LoVo (cell line): ENCODE measurements around the gene MSH2.
"Not testable (repeated sequence)": the region's sequence is repeated elsewhere in the genome, so short reads cannot be mapped to it uniquely, and the experiment has no call there.

Experiments
- DNase-seq: peaks from one replicate; pipeline ENCODE4 v3.0.0-alpha.2; 2016; ENCODE audit warnings: low spot score

Gene MSH2

GRCh38 chr2:47402805-47403608 lies at the start of gene MSH2:
TSS of gene MSH2 (plus strand) at chr2:47403156. CDS start at chr2:47403192, 36 bp downstream.
- DNase-seq = peak; percentile 92

DNA sequence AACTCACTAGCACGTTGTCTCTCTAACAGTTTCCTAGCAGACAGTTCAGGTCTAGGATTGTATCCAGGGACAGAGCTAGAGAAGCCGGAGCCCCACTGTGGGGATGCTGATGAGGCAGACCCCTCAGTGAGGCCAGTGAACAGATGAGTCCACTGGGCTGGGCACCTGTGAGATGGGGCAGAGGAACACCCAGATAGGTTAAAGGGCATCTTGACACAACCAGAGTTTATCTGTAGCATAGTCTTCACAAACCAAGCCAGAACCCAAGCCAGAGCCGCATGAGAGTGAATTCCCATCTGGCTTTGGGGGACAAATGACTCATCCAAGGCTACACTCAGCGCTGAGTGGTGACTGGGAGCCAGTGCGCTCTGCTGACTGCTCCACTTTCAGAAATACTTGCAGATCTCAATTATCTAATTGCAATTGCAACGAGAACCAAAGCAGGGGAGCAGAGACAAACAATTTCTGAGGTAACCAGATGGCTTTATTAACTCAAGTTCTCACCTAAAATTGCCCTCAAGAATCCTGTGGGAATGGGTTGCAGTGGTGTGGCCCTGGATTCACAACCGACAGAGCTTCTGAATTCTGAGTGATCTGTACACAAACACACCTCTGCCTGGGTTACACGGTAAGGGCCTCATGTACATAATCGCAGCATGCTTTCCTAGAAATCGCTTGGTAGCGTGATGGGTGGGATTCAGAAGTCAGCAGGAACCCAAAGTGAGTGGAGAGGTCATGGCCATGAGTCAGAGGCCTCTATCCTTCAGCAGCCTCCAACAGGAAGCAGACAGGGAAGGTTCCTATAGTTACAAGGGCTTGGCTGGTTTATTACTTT lies 48.7 kb upstream of the MSH2 start:
- DNase-seq = peak; percentile 90

- no peak for DNase-seq
Measured at GRCh38 chr2:47354848-47355204, 48.1 kb upstream of the MSH2 start.

DNA sequence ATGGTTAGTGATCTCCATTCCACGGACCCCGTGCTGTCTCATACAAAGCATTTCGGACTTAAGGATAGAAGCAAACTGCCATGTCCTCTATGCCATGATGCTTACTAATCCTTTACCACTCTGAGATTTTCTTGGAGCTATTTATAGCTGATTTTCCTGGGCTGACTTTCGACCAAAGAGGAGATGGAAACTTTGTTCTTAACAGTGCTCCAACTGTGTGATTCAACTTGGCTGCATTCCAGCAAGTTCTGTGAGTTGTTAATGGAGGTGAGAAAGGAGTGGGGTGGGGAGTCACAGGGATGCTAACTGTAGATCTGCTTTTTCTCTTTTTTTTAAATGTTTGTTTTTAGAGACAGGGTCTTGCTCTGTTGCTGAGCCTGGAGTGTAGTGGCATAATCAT lies 45.5 kb upstream of the MSH2 start:
- peak; percentile 68 for DNase-seq

DNA sequence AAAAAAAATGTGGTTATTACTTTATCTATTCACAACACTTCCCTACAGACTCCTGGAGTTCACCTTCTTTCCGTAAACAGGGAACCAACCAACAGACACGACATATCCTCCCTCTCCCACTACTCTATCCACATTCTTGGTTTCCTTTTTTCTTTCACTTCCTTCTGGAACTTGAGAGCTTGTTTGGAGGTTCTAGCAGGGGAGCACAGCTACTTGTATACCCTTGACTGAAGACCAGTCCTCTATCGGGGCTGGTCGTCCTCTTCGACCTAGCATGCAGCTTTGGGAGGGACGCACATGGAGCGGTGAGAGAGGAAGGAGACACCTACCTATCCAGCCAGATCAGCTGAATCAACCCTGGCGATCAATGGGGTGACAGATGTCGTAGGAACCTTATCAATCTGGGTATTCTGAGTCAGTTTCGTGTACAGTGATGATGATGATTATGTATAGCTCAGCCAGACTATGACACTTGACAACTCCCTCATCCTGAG lies 43.5 kb upstream of the MSH2 start:
- DNase-seq = no peak

DNA sequence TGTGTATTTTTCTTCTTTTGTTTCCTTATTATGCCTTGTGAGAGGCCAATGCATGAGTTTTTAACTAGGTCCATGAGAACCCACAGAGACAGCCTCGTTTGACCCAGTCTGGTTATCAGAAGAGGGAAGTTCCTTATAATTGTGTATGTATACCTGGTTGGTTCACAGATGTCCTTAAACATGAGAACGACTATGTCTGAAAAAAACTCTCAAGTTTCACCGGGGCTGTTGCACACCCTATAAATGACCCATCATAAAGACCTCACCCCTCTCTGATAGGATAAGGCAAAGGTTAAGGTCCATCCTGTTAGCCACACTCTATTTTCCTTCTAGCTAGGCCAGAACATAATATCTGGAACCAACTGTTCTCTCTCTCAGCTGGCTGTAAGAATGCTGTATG lies 42.7 kb upstream of the MSH2 start:
- DNase-seq = peak; percentile 34

DNA sequence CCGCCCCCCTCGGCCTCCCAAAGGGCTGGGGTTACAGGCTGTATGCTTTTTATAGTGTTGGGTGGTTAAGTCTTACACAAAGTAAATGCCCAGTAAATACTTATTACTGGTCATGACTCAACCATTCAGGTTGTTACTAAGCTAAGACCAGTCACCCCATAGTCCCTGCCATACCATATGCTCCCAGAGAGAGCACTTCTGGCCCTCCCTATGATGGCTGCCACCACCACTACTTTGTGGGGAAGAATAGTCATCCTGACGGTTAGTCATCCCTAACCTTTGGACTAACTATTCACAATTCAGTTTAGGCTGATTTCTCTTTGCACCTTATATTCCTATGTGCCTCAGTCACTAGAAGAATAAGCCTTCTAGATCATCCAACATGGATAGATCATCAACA lies 42.0 kb upstream of the MSH2 start:
- peak; percentile 86 for DNase-seq

DNA sequence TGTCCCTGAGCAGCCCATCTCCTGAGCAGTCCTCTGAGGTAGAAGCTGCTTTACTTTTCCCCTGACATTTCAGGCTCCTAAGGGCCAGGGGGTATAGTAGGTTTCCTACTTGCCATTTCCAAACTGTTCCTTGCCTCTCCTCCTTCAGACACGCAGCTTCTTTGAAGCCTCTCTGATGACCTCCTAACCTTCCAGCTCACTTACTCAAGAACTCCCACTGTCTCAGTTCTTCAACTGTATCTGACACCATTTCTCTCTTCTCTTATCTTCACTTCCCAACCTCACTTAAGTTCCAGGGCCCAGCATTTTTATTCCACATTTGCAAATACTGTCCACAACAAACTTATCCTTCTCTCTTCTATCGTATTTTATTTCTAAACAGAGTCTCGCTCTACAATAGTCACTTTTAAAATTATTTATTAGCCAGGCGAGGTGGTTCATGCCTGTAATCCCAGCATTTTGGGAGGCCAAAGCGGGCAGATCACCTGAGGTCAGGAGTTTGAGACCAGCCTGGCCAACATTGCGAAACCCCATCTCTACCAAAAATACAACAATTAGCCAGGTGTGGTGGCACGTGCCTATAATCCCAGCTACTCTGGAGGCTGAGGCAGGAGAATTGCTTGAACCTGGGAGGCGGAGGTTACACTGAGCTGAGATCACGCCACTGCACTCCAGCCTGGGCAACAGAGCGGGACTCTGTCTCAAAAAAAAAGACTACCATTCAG lies 41.3 kb upstream of the MSH2 start:
- DNase-seq = not testable (repeated sequence)

DNA sequence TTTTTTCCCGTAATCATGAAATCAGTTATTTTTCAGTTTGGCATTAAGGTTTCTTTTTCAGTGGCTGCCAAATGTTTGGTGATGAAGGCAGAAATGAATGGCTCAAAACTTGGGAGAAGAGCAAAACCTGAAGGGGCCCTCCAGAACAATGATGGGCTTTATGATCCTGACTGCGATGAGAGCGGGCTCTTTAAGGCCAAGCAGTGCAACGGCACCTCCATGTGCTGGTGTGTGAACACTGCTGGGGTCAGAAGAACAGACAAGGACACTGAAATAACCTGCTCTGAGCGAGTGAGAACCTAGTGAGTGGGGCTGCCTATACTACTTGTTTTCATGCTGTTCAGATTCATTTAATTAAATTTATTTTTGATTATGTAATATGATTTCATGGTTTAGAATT lies 29.2 kb upstream of the MSH2 start:
- no peak for DNase-seq

- no peak for DNase-seq
Measured at GRCh38 chr2:47375307-47375706, 27.6 kb upstream of the MSH2 start.

DNA sequence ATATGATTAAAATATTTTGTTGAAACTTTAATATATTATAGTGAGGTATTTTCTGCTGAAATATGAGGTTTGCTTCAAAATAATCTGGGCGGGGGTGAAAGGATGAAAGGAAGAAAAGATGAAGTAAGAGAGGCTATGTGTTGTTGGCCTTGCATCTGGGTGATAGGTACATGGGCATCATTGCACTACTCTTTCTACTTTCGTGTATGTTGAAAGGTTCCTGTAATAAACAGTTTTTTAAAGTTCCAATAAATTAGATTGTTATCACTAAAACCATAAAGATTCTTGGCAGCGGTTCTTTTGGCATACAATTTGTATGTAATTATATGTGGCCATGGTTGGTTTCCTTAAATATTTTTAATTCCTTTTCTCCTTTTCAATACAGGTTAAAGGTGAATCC lies 23.6 kb upstream of the MSH2 start:
- DNase-seq = no peak

- DNase-seq = no peak
Measured at GRCh38 chr2:47381408-47381807, 21.5 kb upstream of the MSH2 start.

DNA sequence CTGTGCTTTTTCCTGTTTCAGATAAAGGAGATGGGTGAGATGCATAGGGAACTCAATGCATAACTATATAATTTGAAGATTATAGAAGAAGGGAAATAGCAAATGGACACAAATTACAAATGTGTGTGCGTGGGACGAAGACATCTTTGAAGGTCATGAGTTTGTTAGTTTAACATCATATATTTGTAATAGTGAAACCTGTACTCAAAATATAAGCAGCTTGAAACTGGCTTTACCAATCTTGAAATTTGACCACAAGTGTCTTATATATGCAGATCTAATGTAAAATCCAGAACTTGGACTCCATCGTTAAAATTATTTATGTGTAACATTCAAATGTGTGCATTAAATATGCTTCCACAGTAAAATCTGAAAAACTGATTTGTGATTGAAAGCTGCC lies 16.4 kb upstream of the MSH2 start:
- DNase-seq = no peak

GRCh38 chr2:47388888-47389287 lies 14.1 kb upstream of the MSH2 start:
- DNase-seq = no peak

DNA sequence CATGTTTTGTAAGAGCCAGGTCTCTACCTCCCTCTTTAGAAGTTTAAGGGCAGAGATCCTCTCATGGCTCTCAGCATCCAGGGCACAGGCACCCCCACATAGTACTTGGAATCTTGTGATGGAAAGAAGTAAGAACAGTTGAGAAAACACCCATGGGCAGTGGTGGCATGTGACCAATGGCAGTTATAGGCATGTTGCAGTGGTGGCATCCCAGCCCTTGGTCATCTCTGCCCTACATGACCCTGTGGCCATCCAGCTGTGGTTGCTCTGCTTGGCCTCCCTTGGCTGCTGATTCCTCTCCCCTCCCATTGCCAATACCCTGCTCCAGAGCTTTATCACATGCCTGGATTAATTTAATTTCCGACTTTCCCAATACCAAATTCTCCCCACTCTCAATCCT lies 13.3 kb upstream of the MSH2 start:
- no peak for DNase-seq

DNA sequence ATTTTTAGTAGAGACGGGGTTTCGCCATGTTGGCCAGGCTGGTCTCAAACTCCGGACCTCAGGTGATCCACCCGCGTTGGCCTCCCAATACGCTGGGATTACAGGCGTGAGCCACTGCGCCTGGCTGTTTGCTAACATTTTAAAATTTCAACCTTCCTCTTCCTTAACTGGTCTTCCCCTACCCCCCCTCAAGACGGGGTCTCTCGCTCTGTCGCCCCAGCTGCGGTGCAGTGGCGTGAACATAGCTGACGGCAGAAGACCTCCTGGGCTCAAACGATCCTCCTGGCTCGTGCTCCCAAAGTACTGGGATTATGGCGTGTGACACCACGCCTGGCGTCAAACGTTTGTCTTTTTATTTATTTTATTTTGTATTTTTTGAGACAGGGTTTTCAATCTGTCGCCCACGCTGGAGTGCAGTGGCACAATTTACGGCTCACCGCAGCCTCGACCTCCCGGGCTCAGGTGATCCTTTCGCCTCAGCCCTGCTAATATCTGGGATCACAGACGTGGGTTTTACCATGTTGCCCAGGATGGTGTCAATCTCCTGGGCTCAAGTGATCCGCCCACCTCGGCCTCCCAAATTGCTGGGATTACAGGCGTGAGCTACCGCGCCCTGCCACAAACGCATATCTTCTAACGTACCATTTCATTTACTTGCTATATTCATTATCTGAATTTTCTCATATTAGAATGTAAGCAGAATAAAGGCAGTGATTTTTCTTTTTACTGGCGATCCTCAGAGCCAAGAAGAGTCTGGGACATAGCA lies 984 bp upstream of the MSH2 start:
- DNase-seq = no peak

GRCh38 chr2:47402555-47402804 lies 476 bp upstream of the MSH2 start:
- DNase-seq = peak; percentile 18

DNA sequence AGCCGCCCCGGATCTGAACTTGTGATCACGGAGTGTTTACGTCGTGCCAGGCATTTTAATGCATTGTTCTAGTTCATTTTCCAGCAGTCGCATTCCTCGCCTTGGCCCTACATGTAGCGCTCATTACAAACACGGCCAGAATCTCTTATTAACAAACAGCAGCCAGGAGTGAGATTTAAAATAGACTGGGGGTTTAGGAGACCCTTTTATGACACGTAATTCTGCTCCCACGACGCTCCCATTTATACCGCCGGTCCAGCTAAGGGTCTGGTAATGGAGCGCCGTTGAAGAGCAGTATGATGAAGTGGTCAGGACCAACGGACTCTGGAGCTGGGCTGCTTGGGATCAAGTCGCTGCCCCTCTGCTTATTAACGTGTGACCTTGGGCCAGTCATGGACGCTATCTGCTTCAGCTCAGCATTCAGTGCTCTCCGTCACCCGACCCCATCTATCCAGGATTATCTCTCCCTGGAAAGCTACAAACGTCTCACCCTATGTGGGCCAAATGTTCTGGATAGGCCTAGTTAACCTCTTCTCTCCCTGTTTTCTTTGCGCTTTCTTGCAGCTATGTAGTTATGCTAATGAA lies 745 bp downstream of the MSH2 start:
- DNase-seq = no peak

GRCh38 chr2:47404356-47404755 lies 1.4 kb downstream of the MSH2 start:
- no peak for DNase-seq

DNA sequence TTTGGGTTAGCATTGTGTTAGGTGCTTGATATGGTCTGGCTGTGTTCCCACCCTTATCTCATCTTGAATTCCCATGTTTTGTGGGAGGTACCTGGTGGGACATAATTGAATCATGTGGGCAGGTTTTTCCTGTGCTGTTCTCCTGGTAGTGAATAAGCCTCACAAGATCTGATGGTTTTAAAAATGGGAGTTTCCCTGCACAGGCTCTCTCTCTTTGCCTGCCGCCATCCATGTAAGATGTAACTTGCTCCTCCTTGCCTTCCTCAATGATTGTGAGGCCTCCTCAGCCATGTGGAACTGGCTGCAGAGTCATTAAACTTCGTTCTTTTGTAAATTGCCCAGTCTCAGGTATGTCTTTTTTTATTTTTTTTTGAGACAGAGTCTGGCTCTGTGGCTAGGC lies 2.8 kb downstream of the MSH2 start:
- DNase-seq = no peak

DNA sequence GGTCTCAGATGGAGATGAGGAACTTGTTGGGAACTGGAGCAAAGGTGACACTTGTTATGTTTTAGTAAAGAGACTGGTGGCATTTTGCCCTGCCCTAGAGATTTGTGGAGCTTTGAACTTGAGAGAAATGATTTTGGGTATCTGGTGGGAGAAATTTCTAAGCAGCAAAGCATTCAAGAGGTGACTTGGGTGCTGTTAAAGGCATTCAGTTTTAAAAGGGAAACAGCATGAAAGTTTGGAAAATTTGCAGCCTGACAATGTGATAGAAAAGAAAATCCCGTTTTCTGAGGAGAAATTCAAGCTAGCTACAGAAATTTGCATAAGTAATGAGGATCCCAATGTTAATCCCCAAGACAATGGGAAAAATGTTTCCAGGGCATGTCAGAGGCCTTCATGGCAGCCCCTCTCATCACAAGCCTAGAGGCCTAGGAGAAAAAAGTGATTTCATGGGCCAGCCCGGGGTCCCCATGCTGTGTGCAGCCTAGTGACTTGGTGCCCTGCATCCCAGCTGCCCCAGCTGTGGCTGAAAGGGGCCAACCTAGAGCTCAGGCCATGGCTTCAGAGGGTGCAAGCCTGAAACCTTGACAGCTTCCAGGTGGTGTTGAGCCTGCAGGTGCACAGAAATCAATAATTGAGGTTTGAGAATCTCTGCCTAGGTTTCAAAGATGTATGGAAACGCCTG lies 3.8 kb downstream of the MSH2 start:
- DNase-seq = not testable (repeated sequence)
